ENCODE data around the gene RNF130. TPM values are rescaled to one million over a fixed set of nuclear protein-coding genes. Genes with fewer than 3 reads are reported as not detected.

RNF130 gene
- total RNA-seq, 1 donor from 2014 or later: 183 TPM

- Mint-ChIP-seq H3K27me3 (ENCODE audit: insufficient read depth, low read depth) (peaks cover 3% of the 10 kb centered on the region), H3K4me1 (no peaks in the 10 kb centered on the region), H3K36me3 (peaks cover 63% of the 10 kb centered on the region), H3K27ac (no peak overlapping the region), H3K4me3 (no peak overlapping the region), H3K9me3 (peaks cover 44% of the 10 kb centered on the region)
- Histone ChIP-seq H3K4me3 (no peak overlapping the region), H3K4me2 (no peak overlapping the region), H3K9me3 (ENCODE audit: low read depth) (peaks cover 4% of the 10 kb centered on the region), H3K27me3 (no peaks in the 10 kb centered on the region), H3K36me3 (peaks cover 20% of the 10 kb centered on the region), H2AFZ (replicated peaks) (no peak overlapping the region), H3K27ac (no peak overlapping the region), H3K79me2 (ENCODE audit: low read depth) (peaks cover 38% of the 10 kb centered on the region), H3K4me1 (peaks cover 9% of the 10 kb centered on the region), H3F3A (ENCODE audit: low read depth) (peaks cover under 1% of the 10 kb centered on the region), H4K20me1 (ENCODE audit: low read depth) (peaks cover 9% of the 10 kb centered on the region), H3K9ac (no peak overlapping the region)
- DNase-seq (ENCODE audit: low spot score): no peak
- TF ChIP-seq EZH2phosphoT487 (IDR thresholded peaks at IDR 0.05): no peak
- TF ChIP-seq EZH2 (IDR thresholded peaks at IDR 0.05): no peak
- no peak for TF ChIP-seq CTCF (IDR thresholded peaks at IDR 0.05)
These were observed 69.8 kb downstream of the RNF130 start for GRCh38 chr5:180001742-180002141.

- no peak for DNase-seq (ENCODE audit: low spot score)
- no peak overlapping the region for H3K27ac Mint-ChIP-seq
- peaks cover 3% of the 10 kb centered on the region for H4K20me1 ChIP-seq (ENCODE audit: low read depth)
These were observed 70.4 kb downstream of the RNF130 start for GRCh38 chr5:180001136-180001535.

DNA sequence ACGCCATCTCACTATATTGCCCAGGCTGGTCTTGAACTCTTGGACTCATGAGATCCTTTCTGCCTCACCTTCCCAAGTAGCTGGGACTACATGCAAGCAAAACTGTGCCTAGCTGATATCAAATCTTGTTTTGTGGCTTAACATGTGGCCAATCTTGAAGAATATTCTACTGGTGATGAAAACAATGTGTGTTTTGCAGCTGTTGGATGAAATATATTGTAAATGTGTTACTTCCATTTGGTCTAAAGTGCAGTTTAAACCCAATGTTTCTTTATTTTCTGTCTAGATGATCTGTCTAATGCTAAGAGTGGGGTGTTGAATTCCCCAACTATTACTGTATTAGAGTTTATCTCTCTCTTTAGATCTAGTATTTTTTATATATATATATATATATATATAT, 73.1 kb downstream of the RNF130 start:
- Histone ChIP-seq H4K20me1 (ENCODE audit: low read depth) (no peaks in the 10 kb centered on the region), H3K4me2 (no peak overlapping the region), H3K4me1 (no peaks in the 10 kb centered on the region), H3K4me3 (no peak overlapping the region), H3K36me3 (peaks cover 18% of the 10 kb centered on the region), H3K9ac (no peak overlapping the region), H3F3A (ENCODE audit: low read depth) (peaks cover 6% of the 10 kb centered on the region), H3K9me3 (ENCODE audit: low read depth) (peaks cover 9% of the 10 kb centered on the region), H3K79me2 (ENCODE audit: low read depth) (peaks cover 7% of the 10 kb centered on the region), H3K27me3 (no peaks in the 10 kb centered on the region), H3K27ac (no peak overlapping the region), H2AFZ (replicated peaks) (no peak overlapping the region)
- Mint-ChIP-seq H3K4me3 (no peak overlapping the region), H3K27me3 (ENCODE audit: insufficient read depth, low read depth) (peaks cover 13% of the 10 kb centered on the region), H3K27ac (no peak overlapping the region), H3K9me3 (peaks cover 69% of the 10 kb centered on the region), H3K36me3 (peaks cover 79% of the 10 kb centered on the region), H3K4me1 (no peaks in the 10 kb centered on the region)
- TF ChIP-seq EZH2phosphoT487 (IDR thresholded peaks at IDR 0.05) (no peak), CTCF (IDR thresholded peaks at IDR 0.05) (no peak), EZH2 (IDR thresholded peaks at IDR 0.05) (no peak)
- no peak for DNase-seq (ENCODE audit: low spot score)

More at GRCh38 chr5:180001136-180001535, 70.4 kb downstream of the RNF130 start:
- H3K79me2 ChIP-seq (ENCODE audit: low read depth): peaks cover 32% of the 10 kb centered on the region
- no peak overlapping the region for H3K4me3 ChIP-seq
- no peaks in the 10 kb centered on the region for H3K4me1 Mint-ChIP-seq
- H3K27ac ChIP-seq: no peak overlapping the region
- no peak overlapping the region for H2AFZ ChIP-seq (replicated peaks)
- no peaks in the 10 kb centered on the region for H3K27me3 ChIP-seq
- TF ChIP-seq CTCF (IDR thresholded peaks at IDR 0.05) (no peak), EZH2phosphoT487 (IDR thresholded peaks at IDR 0.05) (no peak), EZH2 (IDR thresholded peaks at IDR 0.05) (no peak)
- H3K4me3 Mint-ChIP-seq: no peak overlapping the region
- H3K9me3 ChIP-seq (ENCODE audit: low read depth): peaks cover 4% of the 10 kb centered on the region
- peaks cover 6% of the 10 kb centered on the region for H3F3A ChIP-seq (ENCODE audit: low read depth)
- H3K36me3 Mint-ChIP-seq: peaks cover 69% of the 10 kb centered on the region
- peaks cover 3% of the 10 kb centered on the region for H3K27me3 Mint-ChIP-seq (ENCODE audit: insufficient read depth, low read depth)
- no peak overlapping the region for H3K4me2 ChIP-seq
- H3K4me1 ChIP-seq: peaks cover 3% of the 10 kb centered on the region
- H3K36me3 ChIP-seq: peaks cover 21% of the 10 kb centered on the region
- no peak overlapping the region for H3K9ac ChIP-seq
- H3K9me3 Mint-ChIP-seq: peaks cover 49% of the 10 kb centered on the region
